H9 (cell line): ENCODE data around the gene PPARD. TPM values are rescaled to one million over a fixed set of nuclear protein-coding genes. Genes with fewer than 3 reads are reported as not detected.

Source experiments
- DNase-seq: peaks from one replicate; pipeline ENCODE4 v3.0.0-alpha.2; 2017
- H2AFZ ChIP-seq: one replicate; pipeline ENCODE4 v1.6.1; 2013; ENCODE audit warnings: mild to moderate bottlenecking, low read length, control low read depth, moderate library complexity
- H2AK5ac ChIP-seq: 2 replicates; pipeline ENCODE4 v1.6.1; 2013; ENCODE audit warnings: low read length, control low read depth, mixed read lengths; ENCODE audit not compliant: insufficient read length
- H2BK120ac ChIP-seq: one replicate; pipeline ENCODE4 v1.6.1; 2013; ENCODE audit warnings: low read depth, mild to moderate bottlenecking, low read length, control low read depth, inconsistent platforms; ENCODE audit not compliant: poor library complexity, severe bottlenecking
- H2BK12ac ChIP-seq: 2 replicates; pipeline ENCODE4 v1.6.1; 2013; ENCODE audit warnings: low read length, control low read depth, mixed read lengths, low read depth; ENCODE audit not compliant: insufficient read length
- H2BK15ac ChIP-seq: 2 replicates; pipeline ENCODE4 v1.6.1; 2013; ENCODE audit warnings: low read depth, low read length, control low read depth
- H2BK20ac ChIP-seq: one replicate; pipeline ENCODE4 v1.6.1; 2013; ENCODE audit warnings: low read depth, mild to moderate bottlenecking, low read length, control low read depth, inconsistent platforms; ENCODE audit not compliant: poor library complexity, severe bottlenecking
- H2BK5ac ChIP-seq: 2 replicates; pipeline ENCODE4 v1.6.1; 2013; ENCODE audit warnings: low read length, control low read depth, mixed read lengths; ENCODE audit not compliant: insufficient read length
- H3K14ac ChIP-seq: 2 replicates; pipeline ENCODE4 v1.6.1; 2013; ENCODE audit warnings: low read length, control low read depth; ENCODE audit not compliant: insufficient read depth
- H3K18ac ChIP-seq: 2 replicates; pipeline ENCODE4 v1.6.1; 2013; ENCODE audit warnings: low read depth, mild to moderate bottlenecking, mixed read lengths, low read length, control low read depth; ENCODE audit not compliant: insufficient read length
- H3K23ac ChIP-seq: 2 replicates; pipeline ENCODE4 v1.6.1; 2013; ENCODE audit warnings: low read length, control low read depth, mixed read lengths, low read depth; ENCODE audit not compliant: insufficient read length
- H3K23me2 ChIP-seq: 2 replicates; pipeline ENCODE4 v1.6.1; 2013; ENCODE audit warnings: low read depth, mild to moderate bottlenecking, mixed read lengths, low read length, control low read depth; ENCODE audit not compliant: insufficient read length, poor library complexity, severe bottlenecking
- H3K27ac ChIP-seq: 2 replicates; pipeline ENCODE4 v1.5.1; 2013; ENCODE audit warnings: low read length, control low read depth, mixed read lengths, low read depth; ENCODE audit not compliant: insufficient read length
- H3K27me3 ChIP-seq: 2 replicates; pipeline ENCODE4 v1.6.1; 2013; ENCODE audit warnings: low read length, control low read depth, inconsistent platforms; ENCODE audit not compliant: insufficient read depth
- H3K4ac ChIP-seq: 2 replicates; pipeline ENCODE4 v1.6.1; 2013; ENCODE audit warnings: low read depth, mild to moderate bottlenecking, control low read depth, inconsistent platforms, low read length, moderate library complexity
- H3K4me1 ChIP-seq: 2 replicates; pipeline ENCODE4 v1.6.1; 2013; ENCODE audit warnings: low read length, control low read depth, inconsistent platforms; ENCODE audit not compliant: insufficient read depth
- H3K4me2 ChIP-seq: 2 replicates; pipeline ENCODE4 v1.6.1; 2013; ENCODE audit warnings: low read length, control low read depth, mixed read lengths; ENCODE audit not compliant: insufficient read length, insufficient read depth
- H3K56ac ChIP-seq: 2 replicates; pipeline ENCODE4 v1.6.1; 2013; ENCODE audit warnings: low read depth, mild to moderate bottlenecking, mixed read lengths, low read length, control low read depth; ENCODE audit not compliant: insufficient read length
- H3K79me1 ChIP-seq: 2 replicates; pipeline ENCODE4 v1.6.1; 2013; ENCODE audit warnings: low read depth, mild to moderate bottlenecking, moderate library complexity, low read length, control low read depth, inconsistent platforms; ENCODE audit not compliant: insufficient read depth, poor library complexity, severe bottlenecking
- H3K79me2 ChIP-seq: 2 replicates; pipeline ENCODE4 v1.6.1; 2013; ENCODE audit warnings: low read length, control low read depth, inconsistent platforms; ENCODE audit not compliant: insufficient read depth
- H3K9ac ChIP-seq: 2 replicates; pipeline ENCODE4 v1.6.1; 2013; ENCODE audit warnings: low read length, control low read depth, mixed read lengths; ENCODE audit not compliant: insufficient read length; ENCODE audit errors: extremely low read depth
- H3K9me3 ChIP-seq: one replicate; pipeline ENCODE4 v1.6.1; 2013; ENCODE audit warnings: low read depth, low read length, inconsistent platforms; ENCODE audit not compliant: control insufficient read depth
- H3T11ph ChIP-seq: one replicate; pipeline ENCODE4 v1.6.1; 2013; ENCODE audit warnings: mild to moderate bottlenecking, low read length, control low read depth, inconsistent platforms
- H4K20me1 ChIP-seq: one replicate; pipeline ENCODE4 v1.6.1; 2013; ENCODE audit not compliant: control insufficient read depth, insufficient read length, insufficient read depth
- H4K5ac ChIP-seq: 2 replicates; pipeline ENCODE4 v1.6.1; 2013; ENCODE audit warnings: low read depth, mild to moderate bottlenecking, mixed read lengths, low read length, control low read depth; ENCODE audit not compliant: insufficient read length
- H4K8ac ChIP-seq: replicated peaks from 2 replicates; pipeline ENCODE4 v1.6.1; 2013; ENCODE audit warnings: low read length, control low read depth, mixed read lengths, low read depth; ENCODE audit not compliant: insufficient read length
- H4K91ac ChIP-seq: 2 replicates; pipeline ENCODE4 v1.6.1; 2013; ENCODE audit warnings: low read depth, mild to moderate bottlenecking, moderate library complexity, mixed read lengths, low read length, control low read depth; ENCODE audit not compliant: insufficient read length
- H3K27ac Mint-ChIP-seq, 3 experiments: 2 replicates in 2 of 3; 3 replicates in 1 of 3; pipeline ENCODE4 v1.8.0; 2020 to 2021; ENCODE audit warnings: mixed read lengths in 3 of 3, mild to moderate bottlenecking in 1 of 3, moderate library complexity in 1 of 3
- H3K27me3 Mint-ChIP-seq: 2 replicates; pipeline ENCODE4 v1.8.0; 2021; ENCODE audit warnings: low read depth, mild to moderate bottlenecking, moderate library complexity, mixed read lengths
- H3K36me3 Mint-ChIP-seq, 3 experiments: 2 replicates in 2 of 3; 3 replicates in 1 of 3; pipeline ENCODE4 v1.8.0; 2020 to 2021; ENCODE audit warnings: low read depth in 3 of 3, mixed read lengths in 3 of 3; ENCODE audit not compliant: insufficient read depth in 1 of 3
- H3K4me1 Mint-ChIP-seq, 2 experiments: 2 replicates each; pipeline ENCODE4 v1.8.0; 2020; ENCODE audit warnings: mixed read lengths in 2 of 2
- H3K4me3 Mint-ChIP-seq, 2 experiments: 2 replicates in 1 of 2; 3 replicates in 1 of 2; pipeline ENCODE4 v1.8.0; 2020 to 2021; ENCODE audit warnings: mild to moderate bottlenecking in 2 of 2, mixed read lengths in 2 of 2, moderate library complexity in 1 of 2
- H3K9me3 Mint-ChIP-seq, 2 experiments: 2 replicates in 1 of 2; 3 replicates in 1 of 2; pipeline ENCODE4 v1.8.0; 2020; ENCODE audit warnings: mild to moderate bottlenecking in 2 of 2, mixed read lengths in 2 of 2, moderate library complexity in 1 of 2
- WGBS: extraction: QIAGEN DNeasy Blood & Tissue Kit; methylation state at CpG from one replicate; pipeline ENCODE4 v1.1.7; 2013; ENCODE audit warnings: missing lambda C conversion rate, low lambda C conversion rate, mixed read lengths; ENCODE audit not compliant: insufficient read length; ENCODE audit errors: extremely low coverage; 5-methylcytosine and 5-hydroxymethylcytosine counted together
- total RNA-seq: library from RNA; stranded (reverse); gene quantifications from 2 replicates; pipeline ENCODE4 v1.2.1, GENCODE V29; 2021
- TF ChIP-seq, protein P1 (sequence below): fragments of 200-600 bp; sonication (generic); conservative IDR thresholded peaks from 3 replicates; pipeline ENCODE4 v1.8.0; 2021; ENCODE audit warnings: antibody characterized with exemption, mild to moderate bottlenecking

PPARD gene
- total RNA-seq, 1 experiment from 2014 or later, result 11.7 TPM

DNA sequence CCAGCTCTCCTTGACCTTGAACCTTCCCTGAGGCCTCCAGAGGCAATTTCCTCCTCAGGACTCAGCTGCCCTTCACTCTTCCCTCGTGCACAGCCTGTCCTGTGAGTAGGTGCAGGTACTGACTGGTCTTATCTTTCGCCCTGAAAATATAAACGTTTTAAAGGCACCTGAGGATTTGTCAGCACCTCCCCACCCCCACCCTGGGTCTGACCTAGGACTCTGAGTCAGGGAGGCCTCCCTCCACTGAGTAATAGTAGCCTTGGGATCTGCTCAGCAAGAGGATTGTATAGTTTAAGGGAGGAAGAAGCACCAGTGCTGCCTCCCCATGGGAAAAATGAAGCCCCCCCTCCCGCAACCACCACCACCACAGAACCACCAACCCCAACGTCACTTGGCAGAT lies 54.6 kb downstream of the PPARD start:
- H3K27me3 ChIP-seq, result no peaks in the 10 kb centered on the region
- no peak overlapping the region for H3K14ac ChIP-seq
- no peak overlapping the region for H3K27ac ChIP-seq
- Mint-ChIP-seq H3K27ac (peak overlapping the region in 2 of 3 experiments; percentile 19 to 91; a peak in 3 of 7 replicates), H3K9me3 (no peaks in the 10 kb centered on the region), H3K4me1 (peaks cover 16 to 21% of the 10 kb centered on the region in 2 experiments), H3K4me3 (no peak overlapping the region; a peak in 1 of 5 replicates), H3K27me3 (peaks cover 2% of the 10 kb centered on the region; the same call in 1 of the 2 replicates), H3K36me3 (peaks cover 4 to 8% (median 5%) of the 10 kb centered on the region in 3 experiments; a peak in 4 of 7 replicates)
- TF ChIP-seq, protein P1, sequence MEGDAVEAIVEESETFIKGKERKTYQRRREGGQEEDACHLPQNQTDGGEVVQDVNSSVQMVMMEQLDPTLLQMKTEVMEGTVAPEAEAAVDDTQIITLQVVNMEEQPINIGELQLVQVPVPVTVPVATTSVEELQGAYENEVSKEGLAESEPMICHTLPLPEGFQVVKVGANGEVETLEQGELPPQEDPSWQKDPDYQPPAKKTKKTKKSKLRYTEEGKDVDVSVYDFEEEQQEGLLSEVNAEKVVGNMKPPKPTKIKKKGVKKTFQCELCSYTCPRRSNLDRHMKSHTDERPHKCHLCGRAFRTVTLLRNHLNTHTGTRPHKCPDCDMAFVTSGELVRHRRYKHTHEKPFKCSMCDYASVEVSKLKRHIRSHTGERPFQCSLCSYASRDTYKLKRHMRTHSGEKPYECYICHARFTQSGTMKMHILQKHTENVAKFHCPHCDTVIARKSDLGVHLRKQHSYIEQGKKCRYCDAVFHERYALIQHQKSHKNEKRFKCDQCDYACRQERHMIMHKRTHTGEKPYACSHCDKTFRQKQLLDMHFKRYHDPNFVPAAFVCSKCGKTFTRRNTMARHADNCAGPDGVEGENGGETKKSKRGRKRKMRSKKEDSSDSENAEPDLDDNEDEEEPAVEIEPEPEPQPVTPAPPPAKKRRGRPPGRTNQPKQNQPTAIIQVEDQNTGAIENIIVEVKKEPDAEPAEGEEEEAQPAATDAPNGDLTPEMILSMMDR, result no peak
- H2BK5ac ChIP-seq, result no peak overlapping the region
- no peak overlapping the region for H2BK20ac ChIP-seq
- H3K56ac ChIP-seq, result no peak overlapping the region
- H3K23me2 ChIP-seq, result no peaks in the 10 kb centered on the region
- H3K4me2 ChIP-seq, result no peak overlapping the region
- H4K8ac ChIP-seq, result no peak overlapping the region
- no peak overlapping the region for H2BK120ac ChIP-seq
- DNase-seq, result no peak
- no peak overlapping the region for H2BK15ac ChIP-seq
- no peak overlapping the region for H3K18ac ChIP-seq
- no peaks in the 10 kb centered on the region for H3K79me2 ChIP-seq
- H4K5ac ChIP-seq, result no peak overlapping the region
- H3K23ac ChIP-seq, result no peak overlapping the region
- H2AK5ac ChIP-seq, result no peak overlapping the region
- no CpG with 5 or more reads among the region's 5 CpGs for WGBS
- H2AFZ ChIP-seq, result no peak overlapping the region
- H3K79me1 ChIP-seq, result no peaks in the 10 kb centered on the region
- no peak overlapping the region for H3K9ac ChIP-seq
- no peak overlapping the region for H3T11ph ChIP-seq
- no peak overlapping the region for H4K91ac ChIP-seq
- H3K4me1 ChIP-seq, result peaks cover 11% of the 10 kb centered on the region
- no peaks in the 10 kb centered on the region for H4K20me1 ChIP-seq
- H2BK12ac ChIP-seq, result no peak overlapping the region
- H3K4ac ChIP-seq, result no peak overlapping the region
- H3K9me3 ChIP-seq, result no peaks in the 10 kb centered on the region
